Activated CD8-positive, alpha-beta T cell treated with anti-CD3 and anti-CD28 coated beads for 36 hours (primary cell): ENCODE measurements around the gene HNF4A. TPM values are rescaled to one million over a fixed set of nuclear protein-coding genes. Genes with fewer than 3 reads are reported as not detected.

Experiments used
- ATAC-seq: fragments of 200-7000 bp; cut with Tn5 transposase; one replicate; pipeline ENCODE4 v1.10.0; 2021; ENCODE audit warnings: mild to moderate bottlenecking, moderate library complexity
- CTCF ChIA-PET: fragments of 350-600 bp; sonication (Branson Sonifier 250); formaldehyde crosslinking; loops from one replicate; lab custom pipeline; 2021; ENCODE audit warnings: antibody characterized with exemption; lab: Charles Lee
- POLR2A ChIA-PET: fragments of 350-600 bp; sonication (Branson Sonifier 250); formaldehyde crosslinking; loops from one replicate; lab custom pipeline; 2021; ENCODE audit warnings: antibody characterized with exemption; lab: Charles Lee
- DNase-seq: peaks from one replicate; pipeline ENCODE4 v3.0.0-alpha.2; 2020
- H3K27ac Mint-ChIP-seq: one replicate; pipeline ENCODE4 v1.8.0; 2021; ENCODE audit warnings: mild to moderate bottlenecking, mixed read lengths
- H3K27me3 Mint-ChIP-seq: one replicate; pipeline ENCODE4 v1.8.0; 2021; ENCODE audit warnings: mixed read lengths
- H3K36me3 Mint-ChIP-seq: one replicate; pipeline ENCODE4 v1.8.0; 2021; ENCODE audit warnings: low read depth, mixed read lengths
- H3K4me1 Mint-ChIP-seq: one replicate; pipeline ENCODE4 v1.8.0; 2021; ENCODE audit warnings: low read depth, mixed read lengths
- H3K4me3 Mint-ChIP-seq: one replicate; pipeline ENCODE4 v1.8.0; 2021; ENCODE audit warnings: mild to moderate bottlenecking, moderate library complexity, mixed read lengths
- H3K9me3 Mint-ChIP-seq: one replicate; pipeline ENCODE4 v1.8.0; 2021; ENCODE audit warnings: mixed read lengths
- CTCF ChIP-seq: fragments of 200-600 bp; IDR thresholded peaks from one replicate; pipeline ENCODE4 v1.8.0; 2022; ENCODE audit warnings: antibody characterized with exemption, mild to moderate bottlenecking
- intact Hi-C: fragments of 100-400 bp; cut with micrococcal nuclease; formaldehyde crosslinking; loops from one replicate; pipeline ENCODE4 v1.10.0; 2022
- total RNA-seq, 2 experiments: library from RNA; stranded (reverse); gene quantifications; one replicate each; pipeline ENCODE4 v1.2.3, GENCODE V29; 2021

Gene HNF4A
- total RNA-seq, 2 experiments from 2014 or later: not detected

GRCh38 chr20:44328428-44328827 lies 27.1 kb upstream of the HNF4A start:
- POLR2A ChIA-PET: no interaction called here
- intact Hi-C loops: no loop called here
- H3K9me3 Mint-ChIP-seq: no peaks in the 10 kb centered on the region
- H3K4me1 Mint-ChIP-seq: no peaks in the 10 kb centered on the region
- CTCF ChIA-PET: interaction anchor here (1.1 to 4.7 kb wide), 2 partner anchors 11 to 17 kb away, joined by 4 to 25 read pairs; partner anchors contain the start of gene FITM2
- H3K4me3 Mint-ChIP-seq: no peak overlapping the region
- no peaks in the 10 kb centered on the region for H3K36me3 Mint-ChIP-seq
- no peaks in the 10 kb centered on the region for H3K27me3 Mint-ChIP-seq
- ATAC-seq: no peak
- TF ChIP-seq CTCF: no peak
- no peak overlapping the region for H3K27ac Mint-ChIP-seq
- no peak for DNase-seq

GRCh38 chr20:44331201-44331600 lies 24.3 kb upstream of the HNF4A start:
- no peaks in the 10 kb centered on the region for H3K4me1 Mint-ChIP-seq
- no peak overlapping the region for H3K4me3 Mint-ChIP-seq
- no peak overlapping the region for H3K27ac Mint-ChIP-seq
- intact Hi-C loops: no loop called here
- TF ChIP-seq CTCF: no peak
- DNase-seq: no peak
- H3K27me3 Mint-ChIP-seq: no peaks in the 10 kb centered on the region
- H3K36me3 Mint-ChIP-seq: no peaks in the 10 kb centered on the region
- no peaks in the 10 kb centered on the region for H3K9me3 Mint-ChIP-seq
- CTCF ChIA-PET: interaction anchor here (1.4 to 1.7 kb wide), 2 partner anchors 20 to 115 kb away, joined by 3 read pairs; partner anchors contain the start of gene FITM2
- ATAC-seq: no peak
- POLR2A ChIA-PET: no interaction called here

GRCh38 chr20:44334306-44334705 lies 21.2 kb upstream of the HNF4A start:
- POLR2A ChIA-PET: no interaction called here
- H3K4me3 Mint-ChIP-seq: no peak overlapping the region
- DNase-seq: no peak
- CTCF ChIA-PET: interaction anchor here (1.1 kb wide), 1 partner anchor 117 kb away, joined by 3 read pairs; no protein-coding TSS in a partner anchor
- no peaks in the 10 kb centered on the region for H3K9me3 Mint-ChIP-seq
- H3K4me1 Mint-ChIP-seq: no peaks in the 10 kb centered on the region
- no peak for TF ChIP-seq CTCF
- intact Hi-C loops: no loop called here
- H3K36me3 Mint-ChIP-seq: no peaks in the 10 kb centered on the region
- ATAC-seq: no peak
- H3K27me3 Mint-ChIP-seq: peaks cover 4% of the 10 kb centered on the region
- no peak overlapping the region for H3K27ac Mint-ChIP-seq

GRCh38 chr20:44334709-44335108 lies 20.8 kb upstream of the HNF4A start:
- H3K27ac Mint-ChIP-seq: no peak overlapping the region
- ChIA-PET POLR2A (no interaction called here), CTCF (interaction anchor here (1.1 kb wide), 1 partner anchor 118 kb away, joined by 3 read pairs; no protein-coding TSS in a partner anchor)
- no peaks in the 10 kb centered on the region for H3K4me1 Mint-ChIP-seq
- no peaks in the 10 kb centered on the region for H3K36me3 Mint-ChIP-seq
- DNase-seq (no peak), ATAC-seq (no peak)
- no peaks in the 10 kb centered on the region for H3K9me3 Mint-ChIP-seq
- intact Hi-C loops: no loop called here
- no peak overlapping the region for H3K4me3 Mint-ChIP-seq
- peaks cover 4% of the 10 kb centered on the region for H3K27me3 Mint-ChIP-seq
- TF ChIP-seq CTCF: no peak

- intact Hi-C loops: no loop called here
- H3K27ac Mint-ChIP-seq: no peak overlapping the region
These were observed 19.8 kb upstream of the HNF4A start for GRCh38 chr20:44335675-44336074.

More at GRCh38 chr20:44335675-44336074, 19.8 kb upstream of the HNF4A start:
- Mint-ChIP-seq H3K4me1 (no peaks in the 10 kb centered on the region), H3K27me3 (peaks cover 4% of the 10 kb centered on the region), H3K4me3 (no peak overlapping the region), H3K36me3 (no peaks in the 10 kb centered on the region), H3K9me3 (no peaks in the 10 kb centered on the region)
- ChIA-PET POLR2A (no interaction called here), CTCF (no interaction called here)
- ATAC-seq (no peak), DNase-seq (no peak)
- no peak for TF ChIP-seq CTCF
